Gastrocnemius medialis (tissue), 4 donors: ENCODE data around the gene GALNT17.

Source experiments
- CTCF ChIP-seq, 5 experiments: fragments of 450-650 bp in 3 of 5; fragments of 200-600 bp in 2 of 5; sonication (generic) in 2 of 5; IDR thresholded peaks in 4 of 5; conservative IDR thresholded peaks in 1 of 5; 1 replicate in 4 of 5; 2 replicates in 1 of 5; pipeline ENCODE4 v1.5.1; 2016 to 2019; ENCODE audit warnings: antibody characterized with exemption in 5 of 5, mild to moderate bottlenecking in 3 of 5, moderate library complexity in 3 of 5
- POLR2A ChIP-seq, 2 donors: fragments of 450-650 bp; IDR thresholded peaks; one replicate each; pipeline ENCODE4 v1.6.1; 2017; ENCODE audit warnings: antibody characterized with exemption in 2 of 2, mild to moderate bottlenecking in 2 of 2, moderate library complexity in 2 of 2

- TF ChIP-seq CTCF (IDR thresholded peaks at IDR 0.05 in 4 of 5, conservative IDR thresholded peaks at IDR 0.05 in 1 of 5) (no peak), POLR2A (IDR thresholded peaks at IDR 0.05) (no peak)
Measured at GRCh38 chr7:71325151-71325550, 193.2 kb downstream of the GALNT17 start.
